ENCODE results near the gene PSMD10.

DNA sequence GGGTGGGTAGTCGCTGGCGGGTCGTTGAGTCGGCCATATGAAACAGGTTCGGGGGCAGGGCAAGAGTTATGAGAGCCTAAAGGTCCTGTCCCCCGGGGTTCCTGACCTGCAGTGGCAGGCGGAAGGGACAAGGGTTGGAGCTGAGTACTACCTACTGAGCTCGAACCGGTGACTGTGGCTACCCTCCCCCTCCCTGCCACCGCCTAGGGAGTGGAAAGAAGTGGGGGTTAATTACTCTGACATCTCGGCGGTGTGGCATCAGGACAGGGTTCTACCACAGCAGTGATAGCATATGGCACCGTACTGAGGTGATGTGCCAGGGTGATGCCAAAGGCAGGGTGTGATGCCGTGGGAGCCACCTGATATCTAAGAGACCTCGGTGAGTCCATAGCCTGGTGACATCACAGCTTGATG, 543 bp upstream of the PSMD10 start:
- TF ChIP-seq POLR2A (IDR thresholded peaks at IDR 0.05) (no peak), EP300 (IDR thresholded peaks at IDR 0.05) (no peak)
- TF ChIP-seq, protein P1, sequence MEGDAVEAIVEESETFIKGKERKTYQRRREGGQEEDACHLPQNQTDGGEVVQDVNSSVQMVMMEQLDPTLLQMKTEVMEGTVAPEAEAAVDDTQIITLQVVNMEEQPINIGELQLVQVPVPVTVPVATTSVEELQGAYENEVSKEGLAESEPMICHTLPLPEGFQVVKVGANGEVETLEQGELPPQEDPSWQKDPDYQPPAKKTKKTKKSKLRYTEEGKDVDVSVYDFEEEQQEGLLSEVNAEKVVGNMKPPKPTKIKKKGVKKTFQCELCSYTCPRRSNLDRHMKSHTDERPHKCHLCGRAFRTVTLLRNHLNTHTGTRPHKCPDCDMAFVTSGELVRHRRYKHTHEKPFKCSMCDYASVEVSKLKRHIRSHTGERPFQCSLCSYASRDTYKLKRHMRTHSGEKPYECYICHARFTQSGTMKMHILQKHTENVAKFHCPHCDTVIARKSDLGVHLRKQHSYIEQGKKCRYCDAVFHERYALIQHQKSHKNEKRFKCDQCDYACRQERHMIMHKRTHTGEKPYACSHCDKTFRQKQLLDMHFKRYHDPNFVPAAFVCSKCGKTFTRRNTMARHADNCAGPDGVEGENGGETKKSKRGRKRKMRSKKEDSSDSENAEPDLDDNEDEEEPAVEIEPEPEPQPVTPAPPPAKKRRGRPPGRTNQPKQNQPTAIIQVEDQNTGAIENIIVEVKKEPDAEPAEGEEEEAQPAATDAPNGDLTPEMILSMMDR (IDR thresholded peaks at IDR 0.05) = no peak

Measured in upper lobe of left lung (tissue), 4 donors.